GM19099 (cell line): ENCODE data around the gene KDM4B.

Experiments used
- POLR2A ChIP-seq: IDR thresholded peaks from 3 replicates; pipeline ENCODE4 v1.6.1; 2011; ENCODE audit warnings: low read depth; ENCODE audit not compliant: insufficient read length; ENCODE audit errors: extremely low read depth

KDM4B gene

GRCh38 chr19:5121266-5122120, 152.6 kb downstream of the KDM4B start:
- TF ChIP-seq POLR2A: no peak

GRCh38 chr19:5122121-5122400, 153.1 kb downstream of the KDM4B start:
- TF ChIP-seq POLR2A: no peak

- TF ChIP-seq POLR2A: no peak
These were observed 153.9 kb downstream of the KDM4B start for GRCh38 chr19:5122671-5123409.

- no peak for TF ChIP-seq POLR2A
These were observed 154.7 kb downstream of the KDM4B start for GRCh38 chr19:5123646-5124045.

GRCh38 chr19:5124111-5124855, 155.4 kb downstream of the KDM4B start:
- TF ChIP-seq POLR2A: no peak

- no peak for TF ChIP-seq POLR2A
These were observed 156.5 kb downstream of the KDM4B start for GRCh38 chr19:5125376-5125775.

GRCh38 chr19:5125797-5126497, 157.0 kb downstream of the KDM4B start:
- TF ChIP-seq POLR2A: no peak

- TF ChIP-seq POLR2A: peak; percentile 34
These were observed 157.7 kb downstream of the KDM4B start for GRCh38 chr19:5126498-5127223.

- TF ChIP-seq POLR2A: peak; percentile 20
These were observed 158.8 kb downstream of the KDM4B start for GRCh38 chr19:5127717-5128116.

GRCh38 chr19:5128251-5128935, 159.5 kb downstream of the KDM4B start:
- peak; percentile 34 for TF ChIP-seq POLR2A

GRCh38 chr19:5128936-5129389, 160.1 kb downstream of the KDM4B start:
- TF ChIP-seq POLR2A: no peak

GRCh38 chr19:5129691-5130090, 160.8 kb downstream of the KDM4B start:
- no peak for TF ChIP-seq POLR2A

GRCh38 chr19:5130371-5131030, 161.6 kb downstream of the KDM4B start:
- TF ChIP-seq POLR2A: no peak

- TF ChIP-seq POLR2A: peak; percentile 55
These were observed 162.2 kb downstream of the KDM4B start for GRCh38 chr19:5131031-5131505.
